ENCODE data around the gene RHOXF2.
"Not testable (repeated sequence)": the region's sequence is repeated elsewhere in the genome, so short reads cannot be mapped to it uniquely, and the experiment has no call there.

The RHOXF2 gene

DNA sequence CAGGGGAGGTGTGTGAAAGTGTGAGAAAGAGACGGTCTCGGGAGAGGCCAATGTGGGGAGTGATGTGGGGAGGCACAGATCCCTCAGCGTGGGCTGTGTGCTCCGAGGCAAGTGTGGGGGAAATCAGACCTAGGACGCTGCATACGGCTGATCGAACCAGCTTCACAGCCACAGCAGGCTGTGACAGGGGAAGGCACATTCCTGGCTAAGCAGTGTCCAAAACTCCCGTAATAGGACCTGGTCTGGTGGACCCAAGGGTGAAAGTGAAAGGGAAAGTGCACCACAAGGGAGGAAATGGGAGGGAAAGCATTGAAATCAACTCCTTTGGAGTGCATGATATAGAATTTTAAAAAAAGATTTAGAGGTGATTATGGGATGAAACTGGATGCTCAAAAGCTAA lies 10.9 kb upstream of the RHOXF2 start:
- Histone ChIP-seq H3K9me3 (no peaks in the 10 kb centered on the region), H3K4me1 (no peaks in the 10 kb centered on the region), H3K4me3 (ENCODE audit: low read depth, low read length) (no peak overlapping the region), H3K36me3 (no peaks in the 10 kb centered on the region), H3K27me3 (no peaks in the 10 kb centered on the region)
- TF ChIP-seq, protein P1, sequence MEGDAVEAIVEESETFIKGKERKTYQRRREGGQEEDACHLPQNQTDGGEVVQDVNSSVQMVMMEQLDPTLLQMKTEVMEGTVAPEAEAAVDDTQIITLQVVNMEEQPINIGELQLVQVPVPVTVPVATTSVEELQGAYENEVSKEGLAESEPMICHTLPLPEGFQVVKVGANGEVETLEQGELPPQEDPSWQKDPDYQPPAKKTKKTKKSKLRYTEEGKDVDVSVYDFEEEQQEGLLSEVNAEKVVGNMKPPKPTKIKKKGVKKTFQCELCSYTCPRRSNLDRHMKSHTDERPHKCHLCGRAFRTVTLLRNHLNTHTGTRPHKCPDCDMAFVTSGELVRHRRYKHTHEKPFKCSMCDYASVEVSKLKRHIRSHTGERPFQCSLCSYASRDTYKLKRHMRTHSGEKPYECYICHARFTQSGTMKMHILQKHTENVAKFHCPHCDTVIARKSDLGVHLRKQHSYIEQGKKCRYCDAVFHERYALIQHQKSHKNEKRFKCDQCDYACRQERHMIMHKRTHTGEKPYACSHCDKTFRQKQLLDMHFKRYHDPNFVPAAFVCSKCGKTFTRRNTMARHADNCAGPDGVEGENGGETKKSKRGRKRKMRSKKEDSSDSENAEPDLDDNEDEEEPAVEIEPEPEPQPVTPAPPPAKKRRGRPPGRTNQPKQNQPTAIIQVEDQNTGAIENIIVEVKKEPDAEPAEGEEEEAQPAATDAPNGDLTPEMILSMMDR (IDR thresholded peaks at IDR 0.05; ENCODE audit: low read depth, low read length) = no peak
- DNase-seq = no peak

DNA sequence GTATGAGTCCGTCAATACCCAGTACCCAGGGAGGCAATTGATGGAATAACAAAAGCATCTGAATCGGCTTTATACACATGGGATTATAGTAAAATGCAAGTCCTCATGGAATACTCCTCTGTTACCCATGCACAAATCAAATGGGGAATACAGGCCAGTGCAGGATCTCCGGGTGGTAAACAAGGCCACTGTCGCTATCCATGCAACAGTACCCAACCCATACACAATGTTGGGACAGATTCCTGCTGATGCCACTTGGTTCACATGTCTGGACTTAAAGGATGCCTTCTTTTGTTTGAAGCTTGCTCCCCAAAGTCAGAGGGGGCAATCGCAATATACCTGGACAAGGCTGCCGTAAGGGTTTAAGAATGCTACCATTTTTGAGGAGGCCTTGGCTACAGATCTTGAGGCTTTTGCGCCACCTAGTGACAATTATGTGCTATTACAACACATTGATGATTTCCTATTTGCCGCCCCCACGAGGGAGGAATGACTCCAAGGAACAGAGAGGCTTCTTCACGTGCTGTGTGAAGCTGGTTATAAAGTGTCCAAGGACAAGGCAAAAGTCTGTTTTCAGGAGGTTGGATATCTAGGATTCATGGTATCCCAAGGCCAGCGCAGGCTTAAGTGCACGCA lies 8.2 kb upstream of the RHOXF2 start:
- H3K9me3 ChIP-seq; H3K4me1 ChIP-seq; DNase-seq; H3K27me3 ChIP-seq; H3K36me3 ChIP-seq; H3K4me3 ChIP-seq (ENCODE audit: low read depth, low read length): not testable (repeated sequence)

DNA sequence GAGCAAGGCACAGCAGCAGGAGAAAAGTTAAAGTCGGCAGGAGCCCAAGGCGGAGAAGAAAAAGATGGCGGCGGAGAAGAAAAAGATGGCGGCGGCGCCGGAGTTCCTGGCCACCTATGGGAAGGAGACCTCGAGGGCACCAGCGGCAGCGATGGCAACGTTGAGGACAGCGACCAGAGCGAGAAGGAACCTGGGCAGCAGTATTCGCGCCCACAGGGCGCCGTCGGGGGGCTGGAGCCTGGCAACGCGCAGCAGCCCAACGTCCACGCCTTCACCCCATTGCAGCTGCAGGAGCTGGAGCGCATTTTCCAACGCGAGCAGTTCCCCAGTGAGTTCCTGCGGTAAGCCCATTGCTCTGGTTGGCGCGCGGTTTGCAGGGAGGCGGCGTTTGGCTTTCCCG lies 673 bp downstream of the RHOXF2 start:
- DNase-seq; H3K27me3 ChIP-seq; H3K4me1 ChIP-seq; H3K36me3 ChIP-seq; H3K9me3 ChIP-seq; H3K4me3 ChIP-seq (ENCODE audit: low read depth, low read length): not testable (repeated sequence)

DNA sequence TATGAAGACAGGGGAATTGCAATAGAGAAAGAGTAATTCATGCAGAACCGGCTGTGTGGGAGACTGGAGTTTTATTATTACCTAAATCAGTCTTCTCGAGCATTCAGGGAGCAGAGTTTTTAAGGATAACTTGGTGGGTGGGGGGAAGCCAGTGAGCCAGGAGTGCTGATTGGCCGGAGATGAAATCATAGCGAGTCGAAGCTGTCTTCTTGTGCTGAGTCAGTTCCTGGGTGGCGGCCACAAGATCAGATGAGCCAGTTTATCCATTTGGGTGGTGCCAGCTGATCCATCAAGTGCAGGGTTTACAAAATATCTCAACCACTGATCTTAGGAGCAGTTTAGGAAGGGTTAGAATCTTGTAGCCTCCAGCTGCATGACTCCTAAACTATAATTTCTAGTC lies 34.8 kb downstream of the RHOXF2 start:
- not testable (repeated sequence) for H3K36me3 ChIP-seq; H3K27me3 ChIP-seq; DNase-seq; H3K4me1 ChIP-seq; H3K9me3 ChIP-seq; H3K4me3 ChIP-seq (ENCODE audit: low read depth, low read length)

DNA sequence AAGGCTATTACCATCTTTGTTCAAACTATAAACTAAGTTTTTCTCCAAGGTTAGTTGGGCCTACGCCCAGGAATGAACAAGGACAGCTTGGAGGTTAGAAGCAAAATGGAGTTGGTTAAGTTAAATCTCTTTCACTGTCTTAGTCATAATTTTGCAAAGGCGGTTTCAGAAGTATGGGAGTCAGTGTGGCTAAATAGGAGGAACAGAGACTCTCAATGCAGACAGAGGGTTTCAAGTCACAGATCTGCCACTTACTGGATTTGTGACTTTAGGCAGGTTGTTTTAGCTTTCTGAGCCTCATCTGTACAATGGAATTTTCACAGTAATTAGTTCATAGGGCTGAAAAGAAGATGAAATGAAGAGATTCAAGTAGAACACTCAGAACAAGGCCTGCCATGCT lies 35.3 kb downstream of the RHOXF2 start:
- not testable (repeated sequence) for DNase-seq; H3K4me3 ChIP-seq (ENCODE audit: low read depth, low read length)

DNA sequence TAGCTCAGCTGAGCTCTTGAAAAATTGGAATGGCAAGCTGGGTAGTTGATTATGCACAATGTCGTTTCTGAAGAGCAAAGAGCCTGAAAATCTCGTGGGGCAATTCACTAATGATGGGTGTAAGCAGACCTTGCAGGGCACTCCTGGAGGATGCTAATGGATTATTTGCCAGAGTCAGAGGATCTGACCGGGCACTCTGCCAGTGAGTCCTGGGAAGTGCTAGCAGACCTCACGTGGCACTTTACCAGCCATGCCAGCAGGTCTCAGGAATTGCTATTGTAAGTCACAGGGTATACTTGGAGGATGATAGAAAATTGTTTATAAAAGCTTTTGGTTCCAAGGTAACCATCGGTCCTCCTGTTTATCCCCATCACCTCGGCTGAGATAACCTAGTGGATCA lies 37.4 kb downstream of the RHOXF2 start:
- H3K4me3 ChIP-seq (ENCODE audit: low read depth, low read length); DNase-seq; H3K27me3 ChIP-seq; H3K4me1 ChIP-seq; H3K36me3 ChIP-seq; H3K9me3 ChIP-seq: not testable (repeated sequence)

More for the DNA sequence above, 35.3 kb downstream of the RHOXF2 start:
- not testable (repeated sequence) for H3K36me3 ChIP-seq, H3K4me1 ChIP-seq, H3K9me3 ChIP-seq, H3K27me3 ChIP-seq

DNA sequence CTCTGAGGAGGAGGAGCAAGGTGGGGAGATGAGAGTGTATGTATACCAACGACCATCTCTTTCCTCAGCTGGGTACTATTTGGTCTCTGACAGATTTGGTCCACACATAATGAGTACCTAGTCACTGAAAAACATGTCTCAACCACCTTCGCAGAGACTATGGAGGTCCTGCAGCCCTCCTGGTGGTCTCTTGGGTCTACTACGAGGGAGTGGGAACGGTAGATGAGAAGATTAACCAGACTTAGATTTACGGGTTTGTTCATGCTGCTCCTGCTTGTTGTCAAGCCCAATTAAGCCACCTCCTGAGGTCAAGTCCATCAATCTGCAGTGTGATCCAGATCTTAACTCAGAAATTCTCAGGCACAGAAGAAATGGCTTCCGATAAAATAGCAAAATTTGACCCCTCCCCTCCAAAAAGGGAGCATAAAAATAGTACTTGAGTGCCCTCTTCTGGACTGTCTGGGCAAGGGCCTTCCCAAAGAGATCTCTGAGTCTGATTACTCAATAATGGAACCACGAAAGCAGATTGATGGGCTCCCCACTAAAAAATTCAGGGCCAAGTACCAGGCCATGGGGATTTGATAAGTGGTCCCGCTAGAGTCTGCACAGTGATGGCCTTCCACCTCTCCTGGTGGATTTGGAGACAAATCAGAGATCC lies 38.3 kb downstream of the RHOXF2 start:
- H3K27me3 ChIP-seq, H3K36me3 ChIP-seq: not testable (repeated sequence)

DNA sequence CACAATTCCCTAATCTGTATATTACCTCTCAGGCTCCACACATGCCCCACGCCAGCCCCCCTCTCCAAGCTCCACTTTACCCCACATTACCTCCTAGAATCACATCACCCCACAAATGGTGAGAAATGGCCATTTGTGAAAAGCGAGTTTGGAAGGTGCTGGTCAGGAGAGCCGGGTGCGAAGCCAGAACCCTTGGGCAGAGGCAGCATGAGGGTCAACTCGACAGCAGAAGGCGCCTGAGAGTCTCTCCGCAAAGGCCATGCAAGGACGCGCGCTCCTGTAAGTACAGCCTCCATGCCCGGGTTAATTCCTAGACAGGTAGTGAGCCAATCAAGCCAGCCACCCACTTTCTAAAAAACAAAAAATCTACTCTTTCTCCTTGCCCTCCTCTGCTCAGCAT lies 42.4 kb downstream of the RHOXF2 start:
- no peaks in the 10 kb centered on the region for H3K36me3 ChIP-seq
- no peak for DNase-seq
- no peak overlapping the region for H3K4me3 ChIP-seq (ENCODE audit: low read depth, low read length)
- no peaks in the 10 kb centered on the region for H3K4me1 ChIP-seq
- H3K27me3 ChIP-seq = no peaks in the 10 kb centered on the region
- H3K9me3 ChIP-seq = no peaks in the 10 kb centered on the region
- TF ChIP-seq, protein P1 (IDR thresholded peaks at IDR 0.05; ENCODE audit: low read depth, low read length) = no peak

More for the DNA sequence above, 38.3 kb downstream of the RHOXF2 start:
- DNase-seq; H3K4me3 ChIP-seq (ENCODE audit: low read depth, low read length); H3K9me3 ChIP-seq; H3K4me1 ChIP-seq: not testable (repeated sequence)

DNA sequence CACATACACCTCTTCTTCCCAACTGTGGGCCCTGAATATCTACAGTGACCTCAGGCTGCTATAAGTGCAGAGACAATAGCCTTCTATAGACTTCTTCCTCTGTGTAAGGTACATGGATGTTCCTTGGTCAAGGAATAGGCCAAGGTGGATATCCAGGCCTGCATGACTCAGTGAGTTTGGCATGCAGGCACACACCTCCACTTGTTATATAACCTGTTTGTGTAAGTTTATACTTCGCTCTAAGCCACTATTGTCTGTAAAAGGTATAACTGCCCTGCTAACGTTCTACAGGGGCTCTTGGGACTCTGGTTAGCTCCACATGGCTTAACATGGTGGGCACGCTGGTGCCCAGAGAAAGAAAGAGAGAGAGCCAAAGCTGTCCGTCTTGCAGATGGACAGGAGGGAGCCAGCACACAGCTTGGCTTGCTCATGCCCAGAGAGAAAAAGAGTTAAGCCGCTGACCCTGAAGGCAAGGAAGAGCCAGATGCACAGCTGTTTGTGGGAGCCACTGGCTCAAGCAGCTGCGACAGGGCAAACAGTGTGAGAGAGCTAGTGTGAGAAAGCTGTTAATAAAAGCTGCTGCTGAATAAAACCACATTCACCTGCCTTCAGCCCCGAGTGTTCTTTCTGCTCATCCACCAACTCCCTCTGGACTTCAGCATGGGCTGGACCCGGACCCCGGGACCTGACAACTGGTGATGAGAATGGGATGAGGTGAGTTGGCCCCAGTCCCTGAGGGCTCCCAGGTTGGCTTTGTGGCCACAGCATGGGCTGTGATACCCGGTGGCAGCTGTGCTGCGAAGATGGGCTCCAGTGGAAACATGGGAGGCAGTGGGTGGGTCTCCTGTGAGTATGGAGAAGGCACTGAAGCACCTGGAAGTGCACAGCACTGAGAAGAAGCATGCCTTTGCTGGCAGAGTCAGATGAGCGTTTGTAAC lies 47.7 kb downstream of the RHOXF2 start:
- no peaks in the 10 kb centered on the region for H3K4me1 ChIP-seq
- no peak overlapping the region for H3K4me3 ChIP-seq (ENCODE audit: low read depth, low read length)
- no peaks in the 10 kb centered on the region for H3K9me3 ChIP-seq
- TF ChIP-seq, protein P1 (IDR thresholded peaks at IDR 0.05; ENCODE audit: low read depth, low read length) = no peak
- DNase-seq = no peak
- no peaks in the 10 kb centered on the region for H3K27me3 ChIP-seq
- H3K36me3 ChIP-seq = no peaks in the 10 kb centered on the region
